Epidermal melanocyte (primary cell): ENCODE data around the gene CAMK2G.
"Not testable (repeated sequence)": the region's sequence is repeated elsewhere in the genome, so short reads cannot be mapped to it uniquely, and the experiment has no call there.

Experiments
- DNase-seq: peaks from one replicate; pipeline ENCODE4 v3.0.0; 2011; ENCODE audit warnings: low spot score; ENCODE audit not compliant: insufficient read length

The CAMK2G gene

DNA sequence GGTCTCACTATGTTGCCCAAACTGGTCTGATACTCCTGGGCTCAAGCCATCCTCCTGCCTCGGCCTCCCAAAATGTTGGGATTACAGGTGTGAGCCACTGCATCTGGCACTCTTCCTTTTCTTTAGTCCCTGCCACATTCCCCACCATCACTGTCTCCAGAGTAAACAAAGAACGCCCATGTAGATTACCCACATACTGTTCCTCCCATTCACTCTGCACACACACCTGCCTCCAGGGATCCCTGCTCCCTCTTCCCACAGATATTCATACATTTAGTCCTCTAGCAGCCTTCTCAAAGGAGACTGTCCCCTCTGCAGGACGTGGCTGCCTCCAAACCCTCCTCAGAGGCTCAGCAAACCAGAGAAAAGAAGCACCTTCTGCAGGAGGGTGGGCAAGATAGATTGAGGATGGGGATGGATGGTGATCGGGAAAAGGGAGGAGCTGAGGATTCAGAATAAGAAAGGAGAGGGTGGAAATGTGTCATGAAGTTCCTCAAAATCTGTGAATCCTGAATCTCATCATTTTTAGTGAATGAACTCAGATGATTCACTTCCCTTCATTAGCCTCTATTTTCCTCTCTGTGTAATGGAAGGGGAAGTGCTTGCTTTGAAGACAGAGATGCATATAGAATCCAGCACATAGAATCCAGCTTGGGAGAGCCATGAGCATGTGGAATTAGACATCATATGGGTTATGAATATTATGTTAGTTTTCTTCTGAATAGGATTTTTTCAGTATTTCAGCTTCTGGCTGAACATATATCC is 31.1 kb upstream of the CAMK2G start:
- no peak for DNase-seq

DNA sequence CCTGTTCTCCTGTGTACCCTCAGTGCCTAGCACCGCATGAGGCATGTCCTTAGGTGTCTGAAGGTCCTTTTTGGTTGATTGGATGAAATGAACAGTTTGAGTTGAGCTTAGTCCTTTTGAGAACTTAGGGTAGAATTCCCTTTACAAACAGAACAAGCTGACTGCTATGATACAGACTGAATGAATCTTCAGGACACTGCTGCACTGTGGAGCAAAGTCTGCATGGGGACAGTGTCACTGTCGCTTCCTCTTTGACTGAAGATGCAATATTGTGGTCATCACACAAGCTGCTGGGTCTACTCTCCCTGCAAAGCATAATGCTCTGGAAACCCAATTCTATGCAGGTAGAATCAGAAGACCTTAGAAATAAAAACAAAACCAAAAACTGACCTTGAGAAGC is 28.0 kb upstream of the CAMK2G start:
- DNase-seq, result no peak

DNA sequence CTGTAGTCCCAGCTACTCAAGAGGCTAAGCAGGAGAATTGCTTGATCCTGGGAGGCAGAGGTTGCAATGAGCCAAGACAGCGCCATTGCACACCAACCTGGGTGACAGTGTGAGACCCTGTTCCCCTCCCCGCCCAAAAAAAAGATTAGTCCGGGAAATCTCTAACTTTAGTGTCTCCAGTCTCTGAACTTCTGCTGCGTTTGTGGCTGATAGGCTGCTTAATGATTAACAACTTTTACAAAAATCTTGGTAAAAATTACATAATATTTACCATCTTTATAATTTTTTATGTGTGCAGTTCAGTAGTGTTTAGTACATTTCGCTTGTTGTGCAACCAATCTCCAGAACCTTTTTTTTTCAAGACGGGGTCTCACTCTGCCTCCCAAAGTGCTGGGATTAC is 26.9 kb upstream of the CAMK2G start:
- no peak for DNase-seq

DNA sequence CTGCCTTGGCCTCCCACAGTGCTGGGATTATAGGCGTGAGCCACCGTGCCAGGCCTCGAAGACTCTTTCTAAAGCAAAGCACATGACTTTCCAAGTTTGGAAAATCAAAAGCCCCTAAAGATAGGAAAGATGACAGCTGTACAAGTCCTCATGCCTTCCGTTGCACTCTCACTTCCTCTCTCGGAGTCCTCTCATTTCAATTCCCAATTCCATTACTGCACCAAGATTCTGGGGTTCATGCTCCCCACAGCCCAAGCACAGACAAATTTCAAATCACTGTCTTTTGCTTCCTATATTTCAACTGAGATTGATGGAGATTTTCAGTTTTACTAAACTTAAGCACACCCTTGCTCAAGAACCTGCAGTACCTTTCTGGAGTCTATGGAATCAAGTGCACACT is 25.7 kb upstream of the CAMK2G start:
- no peak for DNase-seq

DNA sequence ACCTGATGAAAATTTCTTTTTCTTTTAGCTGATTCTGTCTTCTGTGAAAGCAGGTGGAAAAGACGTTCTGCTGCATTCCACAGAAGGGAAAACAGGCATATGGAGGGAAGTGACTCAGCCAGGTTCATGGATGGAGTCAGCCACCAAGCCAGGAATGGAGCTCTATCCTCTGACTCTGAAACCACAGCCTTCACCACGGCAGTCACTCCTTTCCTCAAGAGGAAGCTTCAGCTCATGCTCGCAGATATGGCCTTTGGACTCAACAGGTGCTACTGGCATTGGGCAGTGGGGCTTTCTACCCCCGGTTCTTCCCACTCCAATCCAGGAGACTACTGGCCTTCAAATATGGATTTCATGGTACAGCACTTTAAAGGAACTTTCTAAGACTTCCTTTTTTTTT is 25.1 kb upstream of the CAMK2G start:
- no peak for DNase-seq

DNA sequence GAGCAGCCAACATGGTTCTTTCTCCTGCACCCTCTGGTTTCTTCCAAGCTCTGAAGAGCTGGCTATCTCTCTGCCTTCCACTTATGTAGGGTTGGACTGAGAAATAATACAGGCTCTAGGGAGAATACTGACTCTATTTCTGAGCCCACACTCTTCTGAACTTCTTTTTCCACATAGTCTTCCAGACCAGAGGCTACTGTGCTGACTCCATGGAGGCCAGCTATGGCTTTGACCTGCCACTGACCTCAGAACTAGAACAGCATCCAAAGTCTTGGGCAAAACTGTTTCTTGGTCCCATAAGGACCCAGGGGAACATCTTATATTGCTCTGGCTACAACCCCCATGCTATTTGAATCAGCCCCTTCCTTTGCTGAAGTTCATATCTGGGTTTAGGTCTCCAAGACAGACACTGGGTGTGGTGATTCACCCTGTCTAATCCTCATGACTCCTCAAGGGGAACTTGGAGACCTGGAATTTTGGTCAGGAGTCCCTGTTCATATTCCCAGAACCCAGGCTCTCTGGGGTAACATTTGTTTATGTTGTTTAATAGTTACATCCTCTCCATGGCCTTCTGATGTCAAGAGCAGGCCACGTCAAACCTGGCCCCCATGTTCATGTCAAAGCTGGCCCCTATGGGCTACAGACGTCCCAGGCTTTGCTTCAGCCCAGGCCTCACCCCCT is 24.5 kb upstream of the CAMK2G start:
- no peak for DNase-seq

DNA sequence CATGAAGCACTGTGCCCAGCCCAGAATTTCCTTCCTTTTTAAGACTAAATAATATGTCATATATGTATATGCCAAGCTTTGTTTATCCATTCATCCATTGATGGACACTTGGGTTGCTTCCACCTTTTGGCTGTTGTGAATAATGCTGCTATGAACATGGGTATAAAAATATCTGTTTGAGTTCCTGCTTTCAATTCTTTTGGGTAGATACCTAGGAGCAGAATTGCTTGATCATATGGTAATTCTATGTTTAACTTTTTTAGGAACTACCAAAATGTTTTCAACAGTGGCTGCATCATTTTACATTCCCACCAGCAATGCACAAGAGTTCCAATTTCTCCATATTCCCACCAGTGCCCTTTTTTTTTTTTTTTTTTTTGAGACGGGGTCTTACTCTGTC is 23.3 kb upstream of the CAMK2G start:
- DNase-seq, result no peak

DNA sequence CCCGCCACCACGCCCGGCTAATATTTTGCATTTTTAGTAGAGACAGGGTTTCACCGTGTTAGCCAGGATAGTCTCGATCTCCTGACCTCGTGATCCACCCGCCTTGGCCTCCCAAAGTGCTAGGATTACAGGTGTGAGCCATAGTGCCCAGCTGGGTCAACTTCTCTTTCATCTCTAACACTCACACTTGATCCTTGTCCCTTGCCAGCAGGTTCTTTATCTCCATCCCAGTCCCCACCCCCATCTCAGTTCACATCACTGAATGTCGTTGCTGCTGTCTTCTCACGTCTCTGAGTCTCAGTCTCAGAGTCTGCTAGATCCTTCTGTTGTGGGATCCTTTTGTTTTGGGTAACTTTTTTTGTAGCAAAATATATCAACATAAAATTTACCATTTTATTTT is 21.0 kb upstream of the CAMK2G start:
- DNase-seq, result not testable (repeated sequence)

DNA sequence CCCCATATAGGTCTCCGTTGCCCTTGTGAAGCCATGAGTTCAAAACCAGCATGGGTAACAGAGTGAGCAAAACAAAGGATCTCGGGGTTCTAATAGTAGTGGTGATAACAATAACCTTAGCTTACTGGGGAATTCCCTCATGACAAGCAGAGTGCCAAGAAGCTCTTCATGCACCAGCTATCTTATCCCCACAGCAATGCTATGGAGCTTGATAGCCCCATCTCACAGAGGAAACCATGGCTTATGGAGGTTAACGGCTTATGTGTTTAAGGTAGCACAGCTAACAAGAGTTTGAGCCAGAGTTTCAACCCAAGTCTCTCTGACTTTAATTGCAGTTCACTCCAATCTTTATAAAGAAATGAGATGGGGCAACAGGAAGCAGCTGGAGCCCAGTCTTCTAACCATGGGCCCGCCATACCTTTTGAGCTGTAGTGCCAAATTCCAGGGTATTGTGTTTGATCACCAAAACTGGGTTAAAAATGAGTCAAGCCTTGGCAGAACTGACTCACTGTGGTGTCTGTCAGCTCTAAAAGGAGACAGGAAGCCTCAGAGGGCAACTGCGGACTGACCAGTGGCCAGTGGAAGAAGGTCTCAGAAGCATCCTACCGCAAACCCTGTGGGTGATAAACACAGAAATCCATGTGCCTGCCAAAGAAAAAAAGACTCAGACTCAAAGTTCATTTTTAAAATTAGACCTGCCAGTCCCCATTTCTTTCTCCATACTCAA is 20.1 kb upstream of the CAMK2G start:
- DNase-seq, result no peak

DNA sequence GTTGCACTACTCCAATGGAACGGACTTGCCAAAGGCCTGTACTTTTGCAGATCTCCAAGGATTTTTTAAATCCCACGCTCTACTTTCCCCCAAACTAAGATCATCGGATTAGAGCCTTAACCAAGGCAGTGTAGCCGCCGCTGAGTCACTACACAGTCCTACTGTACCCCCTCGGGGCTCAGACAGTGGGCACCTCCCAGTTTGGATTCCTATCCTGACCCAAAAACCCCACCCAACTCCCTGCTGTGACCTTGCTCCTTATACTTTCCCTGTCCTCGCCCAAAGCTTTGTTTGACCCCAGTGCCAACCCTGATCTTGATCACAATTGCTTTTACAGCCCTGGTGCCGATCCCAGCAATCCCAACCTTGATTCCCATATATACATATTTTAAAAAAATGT is 19.1 kb upstream of the CAMK2G start:
- DNase-seq, result no peak

DNA sequence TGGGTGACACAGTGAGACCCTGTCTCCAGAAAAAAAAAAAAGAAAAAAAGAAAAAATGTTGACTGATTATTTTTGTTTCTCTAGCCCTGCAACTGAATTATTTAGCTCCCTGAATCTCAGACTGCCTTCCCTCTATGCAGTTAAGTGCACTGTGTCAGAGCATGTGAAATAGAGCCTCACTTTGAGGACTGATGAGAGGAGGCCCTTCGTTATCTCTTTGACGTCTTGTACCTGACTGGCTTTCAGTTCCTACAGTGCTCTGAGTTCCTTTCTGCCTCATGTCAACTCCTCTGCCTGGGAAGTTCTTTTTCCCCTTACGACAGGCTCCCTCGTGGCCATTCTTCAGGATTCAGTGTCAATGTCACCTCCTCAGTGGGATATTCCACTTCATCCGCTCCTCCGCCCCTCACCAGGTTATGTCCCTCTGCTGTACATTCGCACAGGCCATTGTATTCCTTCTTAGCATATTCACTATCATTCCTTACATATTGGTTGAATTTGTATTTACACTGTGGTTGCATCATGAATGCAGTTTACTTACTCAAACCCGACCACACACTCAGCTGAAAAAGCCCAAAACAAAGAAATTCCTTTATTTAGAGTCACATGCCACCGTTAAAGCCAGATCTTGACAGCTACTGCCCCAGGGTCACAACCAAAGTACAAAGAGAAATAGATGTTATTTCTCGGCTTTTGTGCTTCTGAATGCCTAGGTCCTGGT is 18.1 kb upstream of the CAMK2G start:
- DNase-seq, result peak; percentile 48

DNA sequence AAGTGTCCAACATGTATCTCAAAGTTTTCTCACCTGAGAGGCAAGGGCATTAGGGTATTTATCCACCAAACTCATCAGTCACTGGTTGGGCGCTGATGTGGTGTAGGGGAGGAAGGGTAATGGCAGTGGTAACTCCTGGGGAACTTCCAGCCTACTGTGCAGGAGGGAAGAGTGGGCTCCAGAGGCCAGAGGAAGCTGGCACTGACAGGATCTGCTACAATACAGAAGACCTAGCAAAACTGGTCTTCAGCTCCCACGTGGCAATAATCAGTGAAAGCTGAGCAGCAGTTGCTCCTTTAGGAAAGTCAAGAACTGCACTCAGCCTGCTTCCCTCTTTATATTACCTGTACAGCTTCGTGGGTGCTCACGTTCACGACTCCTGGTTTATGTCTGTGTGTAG is 17.2 kb upstream of the CAMK2G start:
- no peak for DNase-seq

DNA sequence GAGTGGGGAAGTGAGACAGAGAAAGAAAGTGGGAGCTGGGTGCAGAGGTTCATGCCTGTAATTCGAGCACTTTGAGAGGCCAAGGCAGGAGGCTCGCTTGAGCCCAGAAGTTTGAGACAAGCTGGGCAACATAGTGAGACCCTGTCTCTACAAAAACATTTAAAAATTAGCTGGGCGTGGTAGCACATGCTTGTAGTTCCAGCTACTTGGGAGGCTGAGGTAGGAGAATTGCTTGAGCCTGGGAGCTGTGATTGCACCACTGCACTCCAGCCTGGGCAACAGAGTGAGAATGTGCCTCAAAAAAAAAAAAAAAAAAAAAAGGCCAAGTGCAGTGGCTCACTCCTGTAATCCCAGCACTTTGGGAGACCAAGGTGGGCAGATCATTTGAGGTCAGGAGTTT is 16.5 kb upstream of the CAMK2G start:
- not testable (repeated sequence) for DNase-seq

DNA sequence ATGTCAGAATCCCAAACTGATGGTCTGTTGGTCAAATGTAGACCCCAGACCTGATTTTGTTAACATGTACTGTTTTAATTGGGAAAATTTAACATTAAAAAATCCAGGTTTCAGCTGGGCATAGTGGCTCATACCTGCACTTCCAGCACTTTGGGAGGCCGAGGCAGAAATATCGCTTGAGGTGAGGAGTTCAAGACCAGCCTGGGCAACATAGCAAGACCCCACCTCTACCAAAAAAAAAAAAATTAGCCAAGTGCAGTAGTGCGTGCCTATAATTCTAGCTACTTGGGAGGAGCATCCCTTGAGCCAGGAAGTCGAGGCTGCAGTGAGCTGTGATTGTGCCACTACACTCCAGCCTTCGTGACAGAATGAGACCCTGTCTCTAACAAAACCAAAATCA is 15.9 kb upstream of the CAMK2G start:
- DNase-seq, result no peak

DNA sequence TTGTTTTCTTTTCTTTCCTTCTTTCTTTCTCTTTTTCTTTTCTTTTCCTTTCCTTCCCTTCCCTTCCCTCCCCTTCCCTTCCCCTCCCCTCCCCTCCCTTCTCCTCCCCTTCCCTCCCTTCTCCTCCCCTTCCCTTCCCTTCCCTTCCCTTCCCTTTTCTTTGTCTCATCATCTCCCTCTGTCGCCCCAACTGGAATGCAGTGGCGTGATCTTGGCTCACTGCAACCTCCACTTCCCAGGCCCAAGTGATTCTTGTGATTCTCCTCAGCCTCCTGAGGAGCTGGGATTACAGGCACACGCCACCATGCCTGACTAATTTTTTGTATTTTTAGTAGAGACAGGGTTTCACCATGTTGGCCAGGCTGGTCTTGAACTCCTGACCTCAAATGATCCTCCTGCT is 15.1 kb upstream of the CAMK2G start:
- not testable (repeated sequence) for DNase-seq

DNA sequence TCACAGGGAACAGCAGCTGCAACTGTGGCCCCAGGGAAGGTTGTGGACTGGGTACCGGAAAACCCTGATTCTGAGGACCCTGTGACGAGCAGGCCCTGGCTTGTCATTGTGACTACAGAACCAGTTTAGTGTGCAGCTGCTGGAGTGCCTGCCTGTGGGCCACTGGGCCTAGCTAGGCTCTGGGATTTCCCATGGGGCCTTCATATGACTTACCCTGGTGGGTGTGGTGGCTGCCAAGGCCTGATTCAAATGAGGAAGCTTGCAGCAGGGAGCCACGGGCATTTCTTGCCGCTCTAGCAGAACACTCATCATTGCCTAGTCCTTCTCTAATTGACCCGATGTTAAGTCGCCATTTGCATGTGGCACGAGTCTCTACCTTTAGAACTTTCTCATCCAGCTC is 14.7 kb upstream of the CAMK2G start:
- DNase-seq, result no peak

DNA sequence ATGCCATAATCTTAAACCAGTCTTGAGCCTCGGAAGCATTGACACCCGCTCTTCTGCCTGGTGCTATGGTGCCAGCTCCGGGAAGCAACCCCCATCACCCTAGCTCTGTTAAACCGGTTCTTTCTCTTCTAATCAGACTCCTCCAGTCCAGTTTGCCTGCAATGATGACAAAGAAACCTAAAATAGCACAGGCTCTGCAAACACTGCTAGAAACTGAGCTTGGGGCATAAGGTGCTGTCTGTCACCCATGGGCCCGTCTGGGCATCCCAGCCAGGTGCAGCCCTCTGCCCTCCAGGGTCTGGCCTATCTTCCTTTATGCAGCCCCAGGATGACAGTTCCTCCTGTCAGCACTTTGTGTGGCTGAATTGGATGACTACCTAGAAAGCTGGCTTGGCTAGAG is 14.2 kb upstream of the CAMK2G start:
- no peak for DNase-seq

DNA sequence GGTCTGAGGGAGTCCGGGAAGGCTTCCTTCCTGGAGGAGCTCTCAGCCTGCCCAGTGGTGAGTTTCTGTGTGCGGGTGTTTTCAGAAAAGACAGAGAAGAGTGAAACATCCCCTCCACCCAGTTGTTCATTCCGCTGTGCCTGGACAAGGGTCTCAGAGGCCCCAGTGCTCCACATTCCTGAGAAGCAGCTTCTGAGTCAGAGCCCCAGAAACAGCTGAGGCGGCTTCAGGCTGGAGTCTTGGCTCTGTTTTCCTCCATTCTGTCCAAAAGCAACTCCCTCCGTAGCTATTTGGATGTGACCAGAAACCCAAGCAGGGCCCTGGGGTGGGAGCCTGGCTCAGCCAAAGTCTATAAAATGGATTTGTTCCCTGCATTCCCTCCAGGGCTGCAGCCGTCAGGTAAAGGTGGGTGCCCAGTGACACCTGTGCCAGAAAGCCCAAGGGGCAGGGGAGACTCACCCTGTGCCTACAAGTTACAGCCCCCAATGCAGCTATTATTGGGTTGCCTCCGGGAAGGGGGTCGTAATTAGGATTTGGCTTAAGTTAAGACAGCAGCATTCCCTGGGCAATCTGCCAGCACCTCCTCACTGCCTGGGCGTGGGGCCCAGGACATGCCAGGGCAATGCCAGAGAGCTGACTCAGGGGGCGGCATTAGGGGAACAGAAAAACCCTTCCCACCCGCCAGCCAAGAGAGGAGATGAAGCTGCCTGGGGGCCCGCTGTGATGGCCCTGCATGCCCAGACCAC is 13.1 kb upstream of the CAMK2G start:
- no peak for DNase-seq

DNA sequence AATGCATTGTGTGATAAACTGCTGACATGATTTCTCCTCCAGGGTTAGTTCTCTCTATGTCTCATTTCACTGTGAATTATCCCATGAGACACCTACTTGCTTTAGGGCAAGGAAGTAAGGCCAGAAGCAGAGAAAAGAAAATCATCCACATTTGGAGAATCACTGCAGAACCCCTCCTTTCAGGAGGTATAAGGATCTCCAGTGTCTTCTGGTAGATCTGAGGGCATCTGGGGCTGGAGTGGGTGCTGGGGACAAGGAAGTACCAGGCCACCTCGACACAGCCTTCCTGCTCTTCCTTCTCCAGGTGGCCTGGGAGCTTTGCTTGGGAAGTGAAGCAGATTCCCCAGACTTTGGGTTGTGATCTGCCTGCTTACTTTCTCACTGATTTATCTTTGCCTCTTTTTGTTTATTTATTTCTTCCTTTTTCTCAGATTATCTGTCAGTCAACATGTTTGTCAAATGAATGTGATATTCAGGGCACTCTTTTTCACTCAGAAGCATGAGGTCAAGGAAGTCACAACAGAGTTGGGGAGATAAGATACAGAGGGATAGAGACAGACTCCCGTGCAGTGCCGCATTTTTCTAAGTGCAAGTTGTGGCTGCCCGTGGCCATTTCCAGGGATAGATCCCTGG is 12.4 kb upstream of the CAMK2G start:
- no peak for DNase-seq

DNA sequence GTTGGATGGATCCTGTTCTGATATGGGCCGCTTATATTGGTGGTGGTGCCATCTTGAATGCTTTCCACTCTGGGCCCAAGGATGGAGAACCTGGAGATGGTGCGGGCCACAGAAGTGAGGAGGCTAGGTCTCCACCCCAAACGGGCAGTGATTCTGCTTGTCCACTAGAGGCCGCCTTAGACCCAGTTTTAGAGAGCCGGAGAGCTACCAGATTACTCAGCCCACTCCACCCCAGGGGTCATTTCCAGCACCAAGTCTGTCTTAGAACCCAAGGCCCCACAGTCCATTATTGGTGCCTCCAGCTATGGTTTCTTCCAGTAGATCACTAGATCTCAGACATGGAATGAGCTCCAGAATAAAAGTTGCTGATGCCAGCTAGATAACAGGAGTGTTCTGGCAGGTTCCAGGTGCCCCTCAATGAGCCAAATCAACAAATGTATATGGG is 11.8 kb upstream of the CAMK2G start:
- peak; percentile 64 for DNase-seq

DNA sequence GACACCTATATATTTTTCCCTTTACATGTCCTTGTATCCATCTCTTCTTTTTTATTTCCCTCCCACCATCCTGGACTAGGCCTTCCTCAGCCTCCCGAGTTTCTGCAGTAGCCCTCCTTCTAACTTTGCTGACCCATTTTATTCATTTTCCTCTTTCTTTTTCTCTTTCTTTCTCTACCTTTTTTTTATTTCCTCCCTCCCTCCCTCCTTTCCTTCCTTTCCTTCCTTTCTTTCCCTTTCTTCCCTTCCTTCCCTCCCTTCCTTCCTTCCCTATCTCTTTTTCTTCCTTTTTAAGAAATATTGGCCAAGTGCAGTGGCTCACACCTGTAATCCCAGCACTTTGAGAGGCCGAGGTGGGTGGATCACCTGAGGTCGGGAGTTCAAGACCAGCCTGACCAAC is 9.7 kb upstream of the CAMK2G start:
- no peak for DNase-seq
